ENCODE measurements around the gene TRIM56.
A peak's percentile ranks its signal among the peaks of the same experiment; 100 is the strongest.

The TRIM56 gene

DNA sequence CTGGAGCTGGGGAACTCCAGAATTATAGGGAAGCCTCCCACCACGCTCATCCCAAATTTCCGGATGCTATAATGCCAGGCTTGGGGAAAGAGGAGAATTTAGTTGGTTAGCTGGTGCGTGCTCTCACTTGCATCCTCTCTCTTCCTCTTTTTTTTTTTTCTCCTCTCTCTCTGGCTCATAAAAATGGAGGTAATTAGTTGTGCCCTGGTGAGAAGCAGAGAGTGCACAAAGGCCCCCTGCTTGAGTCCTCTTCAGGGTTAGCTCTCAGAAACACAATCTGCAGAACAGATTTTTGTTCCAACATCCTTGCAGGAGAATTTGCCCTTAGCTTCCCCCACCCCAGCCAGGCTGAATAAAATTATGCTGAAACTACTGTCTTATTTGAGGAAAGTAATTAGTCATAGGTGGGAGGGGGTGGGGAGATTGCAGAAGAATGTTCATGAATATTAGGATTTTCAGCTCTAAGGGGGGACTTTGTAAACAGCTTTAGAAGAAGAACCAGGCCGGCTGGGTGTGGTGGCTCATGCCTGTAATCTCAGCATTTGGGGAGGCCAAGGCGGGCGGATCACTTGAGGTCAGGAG lies 49.2 kb downstream of the TRIM56 start:
- no peak for DNase-seq

GRCh38 chr7:101137651-101138212 lies 52.5 kb downstream of the TRIM56 start:
- DNase-seq = no peak

- DNase-seq = peak; percentile 91
Observed at GRCh38 chr7:101138213-101138870, 53.1 kb downstream of the TRIM56 start.

DNA sequence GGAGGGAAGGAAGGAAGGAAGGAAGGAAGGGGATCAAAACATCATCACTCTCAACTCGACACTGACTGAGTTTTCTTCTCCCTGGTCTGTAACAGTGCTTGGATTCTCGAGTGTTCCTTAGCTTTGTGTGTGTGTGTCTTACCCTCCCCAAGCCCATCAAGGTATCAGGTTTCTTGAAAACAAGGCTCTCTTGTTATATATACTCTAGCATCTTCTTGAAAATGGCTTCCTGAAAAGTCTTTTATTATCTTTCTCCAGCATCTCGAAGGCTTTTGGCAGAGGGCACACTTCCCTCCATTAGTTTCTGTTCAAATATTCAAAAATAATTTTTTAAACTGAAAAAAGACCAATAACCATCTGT lies 55.0 kb downstream of the TRIM56 start:
- DNase-seq = no peak

DNA sequence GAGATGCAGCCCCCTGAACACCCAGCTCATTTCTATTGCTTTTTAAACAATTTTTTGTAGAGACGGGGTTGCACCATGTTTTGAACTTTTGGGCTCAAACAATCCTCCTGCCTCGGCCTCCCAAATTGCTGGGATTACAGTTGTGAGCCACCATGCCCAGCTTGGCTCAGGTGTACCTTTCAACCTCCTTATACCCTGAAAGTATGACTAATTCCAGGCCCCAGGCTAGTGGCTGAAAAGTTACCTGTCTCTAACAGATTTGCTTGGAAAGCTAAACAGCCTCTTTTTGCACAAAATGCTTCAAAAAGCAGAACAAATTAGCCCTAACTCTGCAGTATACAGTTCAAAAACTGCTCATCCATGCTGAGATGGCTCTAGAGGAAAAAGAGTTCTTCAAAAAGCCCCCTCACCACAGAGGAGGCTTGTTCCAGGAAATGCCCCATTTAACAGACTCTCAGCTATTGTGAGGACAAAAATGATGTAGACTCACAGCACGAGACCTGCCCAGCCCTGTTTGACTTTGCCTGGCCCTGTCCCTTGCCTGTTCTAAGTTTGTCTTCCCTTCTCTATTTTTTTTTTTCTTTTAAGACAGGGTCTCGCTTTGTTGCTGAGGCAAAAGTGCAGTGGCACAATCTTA lies 55.6 kb downstream of the TRIM56 start:
- no peak for DNase-seq

Measured in stimulated activated CD4-positive, alpha-beta T cell treated with anti-CD3 and anti-CD28 coated beads, Interleukin-4, amount 100 ng/mL, for 24 hours (primary cell).